Amygdala (tissue), 56 donors: Measurements from ENCODE around the gene SERINC1.

Experiments used
- DNase-seq, 56 donors: peaks; one replicate each; lab custom pipeline; 2025; lab: John Stamatoyannopoulos, UW

The SERINC1 gene

GRCh38 chr6:122438975-122439374, 32.6 kb downstream of the SERINC1 start:
- DNase-seq, result no peak

- no peak for DNase-seq
Measured at GRCh38 chr6:122432816-122433215, 38.8 kb downstream of the SERINC1 start.

GRCh38 chr6:122431780-122432179, 39.8 kb downstream of the SERINC1 start:
- no peak for DNase-seq

GRCh38 chr6:122429323-122429722, 42.3 kb downstream of the SERINC1 start:
- no peak for DNase-seq

GRCh38 chr6:122428781-122429180, 42.8 kb downstream of the SERINC1 start:
- no peak for DNase-seq

GRCh38 chr6:122426597-122426996, 45.0 kb downstream of the SERINC1 start:
- DNase-seq, result no peak

- no peak for DNase-seq
Measured at GRCh38 chr6:122423734-122424133, 47.9 kb downstream of the SERINC1 start.

- DNase-seq, result no peak
Measured at GRCh38 chr6:122422614-122423267, 48.9 kb downstream of the SERINC1 start.

- DNase-seq, result no peak
Measured at GRCh38 chr6:122422003-122422402, 49.6 kb downstream of the SERINC1 start.

GRCh38 chr6:122416825-122417224, 54.8 kb downstream of the SERINC1 start:
- DNase-seq, result no peak

GRCh38 chr6:122412001-122412400, 59.6 kb downstream of the SERINC1 start:
- no peak for DNase-seq

- DNase-seq, result no peak
Measured at GRCh38 chr6:122408702-122409458, 62.7 kb downstream of the SERINC1 start.

GRCh38 chr6:122408240-122408639, 63.4 kb downstream of the SERINC1 start:
- DNase-seq, result no peak

- no peak for DNase-seq
Measured at GRCh38 chr6:122407712-122408111, 63.9 kb downstream of the SERINC1 start.

GRCh38 chr6:122406187-122406586, 65.4 kb downstream of the SERINC1 start:
- DNase-seq, result no peak

GRCh38 chr6:122405417-122405816, 66.2 kb downstream of the SERINC1 start:
- DNase-seq, result no peak

- no peak for DNase-seq
Measured at GRCh38 chr6:122404444-122404843, 67.2 kb downstream of the SERINC1 start.

- DNase-seq, result no peak
Measured at GRCh38 chr6:122401104-122401503, 70.5 kb downstream of the SERINC1 start.

GRCh38 chr6:122400462-122401089, 71.0 kb downstream of the SERINC1 start:
- no peak for DNase-seq

GRCh38 chr6:122400121-122400450, 71.5 kb downstream of the SERINC1 start:
- DNase-seq, result peak in 6 of 56 donors; percentile 0 to 48 (median 35)

GRCh38 chr6:122399348-122400120, 72.1 kb downstream of the SERINC1 start, which contains the start of gene HSF2:
Gene HSF2 (plus strand): TSS chr6:122399652. CDS start chr6:122399738, 86 bp downstream.
- peak; percentile 60 to 99 (median 96) for DNase-seq
